ENCODE results near the gene BEX4. TPM values are rescaled to one million over a fixed set of nuclear protein-coding genes. Genes with fewer than 3 reads are reported as not detected.
"Not testable (repeated sequence)": the region's sequence is repeated elsewhere in the genome, so short reads cannot be mapped to it uniquely, and the experiment has no call there.

BEX4 gene
- total RNA-seq, 1 donor from 2014 or later = 80.8 TPM

DNA sequence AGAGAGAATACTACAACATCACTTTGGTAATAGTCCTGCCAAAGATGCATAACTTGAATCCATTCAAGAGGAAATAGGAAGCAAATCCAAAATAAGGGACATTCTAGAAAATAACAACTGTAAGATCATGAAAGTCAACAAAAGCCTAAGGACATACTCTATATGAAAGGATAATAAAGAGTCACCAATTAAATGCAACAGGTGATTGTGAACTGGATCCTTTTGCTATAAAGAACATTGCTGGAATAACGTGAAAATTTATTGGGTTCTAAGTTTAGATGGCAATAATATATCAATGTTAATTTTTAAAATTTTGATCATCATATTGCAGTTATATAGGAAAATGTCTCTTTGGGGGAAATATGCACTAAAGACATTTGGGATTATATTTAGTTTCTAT lies 20.0 kb downstream of the BEX4 start:
- TF ChIP-seq, protein P1, sequence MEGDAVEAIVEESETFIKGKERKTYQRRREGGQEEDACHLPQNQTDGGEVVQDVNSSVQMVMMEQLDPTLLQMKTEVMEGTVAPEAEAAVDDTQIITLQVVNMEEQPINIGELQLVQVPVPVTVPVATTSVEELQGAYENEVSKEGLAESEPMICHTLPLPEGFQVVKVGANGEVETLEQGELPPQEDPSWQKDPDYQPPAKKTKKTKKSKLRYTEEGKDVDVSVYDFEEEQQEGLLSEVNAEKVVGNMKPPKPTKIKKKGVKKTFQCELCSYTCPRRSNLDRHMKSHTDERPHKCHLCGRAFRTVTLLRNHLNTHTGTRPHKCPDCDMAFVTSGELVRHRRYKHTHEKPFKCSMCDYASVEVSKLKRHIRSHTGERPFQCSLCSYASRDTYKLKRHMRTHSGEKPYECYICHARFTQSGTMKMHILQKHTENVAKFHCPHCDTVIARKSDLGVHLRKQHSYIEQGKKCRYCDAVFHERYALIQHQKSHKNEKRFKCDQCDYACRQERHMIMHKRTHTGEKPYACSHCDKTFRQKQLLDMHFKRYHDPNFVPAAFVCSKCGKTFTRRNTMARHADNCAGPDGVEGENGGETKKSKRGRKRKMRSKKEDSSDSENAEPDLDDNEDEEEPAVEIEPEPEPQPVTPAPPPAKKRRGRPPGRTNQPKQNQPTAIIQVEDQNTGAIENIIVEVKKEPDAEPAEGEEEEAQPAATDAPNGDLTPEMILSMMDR (IDR thresholded peaks at IDR 0.05; ENCODE audit: insufficient read depth, low read length, poor library complexity, severe bottlenecking) = no peak
- Histone ChIP-seq H3K36me3 (ENCODE audit: control insufficient read depth, insufficient read depth, low read length) (no peaks in the 10 kb centered on the region), H3K4me3 (ENCODE audit: low read depth, low read length) (no peak overlapping the region), H3K27me3 (ENCODE audit: control insufficient read depth, insufficient read depth, low read length) (peaks cover 6% of the 10 kb centered on the region)
- DNase-seq (ENCODE audit: low read depth) = no peak

DNA sequence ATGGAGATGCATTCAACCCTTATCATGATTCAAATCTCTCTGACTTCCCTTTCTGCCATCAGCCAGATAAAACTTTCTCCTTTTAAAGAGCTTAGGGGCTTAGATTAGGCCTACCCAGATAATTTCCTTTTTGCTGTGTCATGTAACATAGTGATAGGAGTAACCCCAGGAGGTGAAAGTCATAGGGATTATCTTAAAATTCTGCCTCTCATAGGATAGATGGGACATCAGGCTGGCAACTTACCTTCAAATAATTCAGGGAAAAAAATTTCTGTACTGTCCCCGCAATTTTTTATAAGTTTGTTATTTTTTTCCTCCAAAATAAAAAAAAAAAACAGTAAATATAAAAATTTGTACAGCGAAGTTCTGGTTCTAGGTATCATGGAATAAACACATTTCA lies 20.7 kb downstream of the BEX4 start:
- DNase-seq (ENCODE audit: low read depth); H3K36me3 ChIP-seq (ENCODE audit: control insufficient read depth, insufficient read depth, low read length); H3K4me3 ChIP-seq (ENCODE audit: low read depth, low read length); H3K27me3 ChIP-seq (ENCODE audit: control insufficient read depth, insufficient read depth, low read length): not testable (repeated sequence)

DNA sequence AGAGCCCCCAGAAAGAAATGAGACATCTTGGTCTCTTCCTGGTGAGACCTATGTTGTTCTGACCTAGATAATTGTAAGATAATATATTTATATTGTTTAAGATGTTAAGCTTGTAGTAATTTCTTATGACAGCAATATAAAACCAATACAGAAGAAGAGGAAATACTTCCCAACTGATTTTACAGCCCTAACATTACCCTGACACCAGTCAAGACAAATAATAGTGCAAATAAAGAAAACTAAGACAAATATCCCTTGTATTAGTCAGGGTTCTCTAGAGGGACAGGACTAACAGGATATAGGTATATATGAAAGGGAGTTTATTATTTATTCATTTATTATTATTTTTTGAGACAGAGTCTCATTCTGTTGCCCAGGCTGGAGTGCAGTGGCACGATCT lies 21.4 kb downstream of the BEX4 start:
- no peaks in the 10 kb centered on the region for H3K36me3 ChIP-seq (ENCODE audit: control insufficient read depth, insufficient read depth, low read length)
- TF ChIP-seq, protein P1 (IDR thresholded peaks at IDR 0.05; ENCODE audit: insufficient read depth, low read length, poor library complexity, severe bottlenecking) = no peak
- DNase-seq (ENCODE audit: low read depth) = no peak
- peaks cover 6% of the 10 kb centered on the region for H3K27me3 ChIP-seq (ENCODE audit: control insufficient read depth, insufficient read depth, low read length)
- H3K4me3 ChIP-seq (ENCODE audit: low read depth, low read length) = no peak overlapping the region

DNA sequence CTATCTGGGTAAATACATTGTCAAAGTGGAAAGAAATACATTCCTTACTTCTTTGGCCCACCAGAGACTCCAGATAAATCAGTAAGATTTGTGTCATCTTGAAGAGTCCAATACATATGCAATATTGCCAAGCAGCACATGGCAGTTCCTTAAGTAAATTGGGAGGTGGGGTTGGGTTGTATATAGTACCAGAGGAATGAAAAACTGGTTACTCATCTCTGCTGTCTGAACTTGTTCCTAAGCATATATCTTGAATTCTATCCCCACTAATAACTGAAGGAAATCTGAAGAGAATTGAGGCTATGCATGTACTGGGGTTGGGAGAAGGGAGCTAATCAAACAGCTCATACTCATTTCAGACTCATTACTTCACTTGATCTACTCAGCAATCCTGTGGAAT lies 25.2 kb downstream of the BEX4 start:
- Histone ChIP-seq H3K36me3 (ENCODE audit: control insufficient read depth, insufficient read depth, low read length) (no peaks in the 10 kb centered on the region), H3K27me3 (ENCODE audit: control insufficient read depth, insufficient read depth, low read length) (peaks cover 2% of the 10 kb centered on the region), H3K4me3 (ENCODE audit: low read depth, low read length) (no peak overlapping the region)
- TF ChIP-seq, protein P1 (IDR thresholded peaks at IDR 0.05; ENCODE audit: insufficient read depth, low read length, poor library complexity, severe bottlenecking) = no peak
- DNase-seq (ENCODE audit: low read depth) = no peak

DNA sequence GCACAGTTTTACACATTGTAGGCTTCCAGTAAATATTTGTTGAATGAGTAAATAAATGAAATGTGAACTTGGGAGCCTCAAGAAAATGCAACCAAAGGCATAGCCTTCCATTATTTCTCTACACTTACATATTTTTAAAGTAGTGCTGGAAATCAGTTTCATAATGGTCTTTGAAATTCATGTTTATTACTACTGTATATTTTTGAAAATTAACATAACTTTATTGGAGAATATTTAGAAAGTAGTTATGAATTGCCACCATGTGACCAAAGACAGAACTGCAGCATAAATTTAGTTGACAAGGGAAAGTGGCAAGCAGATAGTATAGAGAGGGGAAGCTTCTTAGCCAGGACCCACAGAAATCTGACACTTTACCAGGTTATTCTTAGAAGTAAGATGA lies 33.6 kb downstream of the BEX4 start:
- Histone ChIP-seq H3K27me3 (ENCODE audit: control insufficient read depth, insufficient read depth, low read length) (no peaks in the 10 kb centered on the region), H3K36me3 (ENCODE audit: control insufficient read depth, insufficient read depth, low read length) (no peaks in the 10 kb centered on the region), H3K4me3 (ENCODE audit: low read depth, low read length) (no peak overlapping the region)
- DNase-seq (ENCODE audit: low read depth) = no peak
- TF ChIP-seq, protein P1 (IDR thresholded peaks at IDR 0.05; ENCODE audit: insufficient read depth, low read length, poor library complexity, severe bottlenecking) = peak; percentile 35

DNA sequence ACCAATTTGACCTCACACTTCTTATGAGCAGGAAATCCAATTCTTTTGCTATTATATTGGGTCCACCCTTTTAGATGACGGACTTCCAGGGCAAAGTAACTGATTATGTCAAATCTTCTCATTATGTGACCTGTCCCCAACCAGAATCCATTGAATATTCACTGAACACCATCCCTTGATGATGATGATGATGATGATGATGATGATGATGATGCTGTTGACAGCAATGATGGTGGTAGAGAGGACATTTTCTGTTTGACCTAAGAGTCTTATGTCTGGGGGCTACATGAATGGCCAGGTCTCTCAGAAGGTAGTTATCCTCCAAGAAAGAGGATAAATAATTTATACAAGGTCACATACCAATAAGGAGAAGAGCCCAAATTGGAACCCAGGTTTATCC lies 34.9 kb downstream of the BEX4 start:
- DNase-seq (ENCODE audit: low read depth) = no peak
- TF ChIP-seq, protein P1 (IDR thresholded peaks at IDR 0.05; ENCODE audit: insufficient read depth, low read length, poor library complexity, severe bottlenecking) = no peak
- Histone ChIP-seq H3K4me3 (ENCODE audit: low read depth, low read length) (no peak overlapping the region), H3K36me3 (ENCODE audit: control insufficient read depth, insufficient read depth, low read length) (no peaks in the 10 kb centered on the region), H3K27me3 (ENCODE audit: control insufficient read depth, insufficient read depth, low read length) (no peaks in the 10 kb centered on the region)
